22Rv1 (cell line): ENCODE measurements around the gene APOC3.

ENCODE experiments used
- H3K27ac ChIP-seq: fragments of 450-650 bp; 2 replicates; pipeline ENCODE4 v1.5.1; 2017
- CTCF ChIP-seq: fragments of 450-650 bp; IDR thresholded peaks from 2 replicates; pipeline ENCODE4 v1.5.1; 2017; ENCODE audit warnings: mild to moderate bottlenecking
- ZFX ChIP-seq: fragments of 450-650 bp; IDR thresholded peaks from 2 replicates; pipeline ENCODE4 v1.6.1; 2017; ENCODE audit warnings: antibody characterized with exemption, borderline replicate concordance

APOC3 gene

GRCh38 chr11:116847612-116848011 lies 17.9 kb downstream of the APOC3 start:
- no peak overlapping the region for H3K27ac ChIP-seq
- TF ChIP-seq ZFX: no peak
- no peak for TF ChIP-seq CTCF

GRCh38 chr11:116849060-116849459 lies 19.4 kb downstream of the APOC3 start:
- H3K27ac ChIP-seq: no peak overlapping the region
- no peak for TF ChIP-seq CTCF

GRCh38 chr11:116849486-116849885 lies 19.8 kb downstream of the APOC3 start:
- TF ChIP-seq CTCF: no peak
- no peak for TF ChIP-seq ZFX
- H3K27ac ChIP-seq: no peak overlapping the region

- TF ChIP-seq CTCF: no peak
- TF ChIP-seq ZFX: no peak
- no peak overlapping the region for H3K27ac ChIP-seq
Measured at GRCh38 chr11:116851626-116852025, 21.9 kb downstream of the APOC3 start.

- TF ChIP-seq ZFX: no peak
- no peak for TF ChIP-seq CTCF
- peak overlapping the region; percentile 15; the same call in 1 of the 2 replicates for H3K27ac ChIP-seq
Measured at GRCh38 chr11:116852261-116853031, 22.7 kb downstream of the APOC3 start.

GRCh38 chr11:116853461-116854073 lies 23.9 kb downstream of the APOC3 start:
- TF ChIP-seq ZFX (no peak), CTCF (no peak)
- no peak overlapping the region for H3K27ac ChIP-seq

GRCh38 chr11:116855413-116855812 lies 25.7 kb downstream of the APOC3 start:
- no peak overlapping the region for H3K27ac ChIP-seq
- TF ChIP-seq CTCF (no peak), ZFX (no peak)
